Mesothelial cell of epicardium (in vitro differentiated cells): ENCODE measurements around the gene RAB23. TPM values are rescaled to one million over a fixed set of nuclear protein-coding genes. Genes with fewer than 3 reads are reported as not detected.

Experiments
- DNase-seq, 2 experiments: peaks; one replicate each; pipeline ENCODE4 v3.0.0; 2021; ENCODE audit warnings: low spot score in 2 of 2; ENCODE audit not compliant: unreplicated experiment in 2 of 2
- H3K27ac Mint-ChIP-seq: 2 replicates; pipeline ENCODE4 v1.8.0; 2021; ENCODE audit warnings: mixed read lengths
- H3K27me3 Mint-ChIP-seq: 2 replicates; pipeline ENCODE4 v1.8.0; 2021; ENCODE audit warnings: low read depth, mixed read lengths
- H3K36me3 Mint-ChIP-seq: 2 replicates; pipeline ENCODE4 v1.8.0; 2021; ENCODE audit warnings: mixed read lengths
- H3K4me1 Mint-ChIP-seq: 2 replicates; pipeline ENCODE4 v1.8.0; 2021; ENCODE audit warnings: mixed read lengths
- H3K4me3 Mint-ChIP-seq: 2 replicates; pipeline ENCODE4 v1.8.0; 2021; ENCODE audit warnings: mild to moderate bottlenecking, moderate library complexity, mixed read lengths
- H3K9me3 Mint-ChIP-seq: 2 replicates; pipeline ENCODE4 v1.8.0; 2021; ENCODE audit warnings: mixed read lengths
- total RNA-seq: library from RNA; stranded (reverse); gene quantifications from 3 replicates; pipeline ENCODE4 v1.2.1, GENCODE V29; 2021
- TF ChIP-seq, protein P1 (sequence below): fragments of 200-600 bp; sonication (generic); IDR thresholded peaks from one replicate; pipeline ENCODE4 v1.5.0; 2021; ENCODE audit warnings: antibody characterized with exemption; ENCODE audit not compliant: unreplicated experiment

Gene RAB23
- total RNA-seq, 1 donor from 2014 or later, result 16.1 TPM

DNA sequence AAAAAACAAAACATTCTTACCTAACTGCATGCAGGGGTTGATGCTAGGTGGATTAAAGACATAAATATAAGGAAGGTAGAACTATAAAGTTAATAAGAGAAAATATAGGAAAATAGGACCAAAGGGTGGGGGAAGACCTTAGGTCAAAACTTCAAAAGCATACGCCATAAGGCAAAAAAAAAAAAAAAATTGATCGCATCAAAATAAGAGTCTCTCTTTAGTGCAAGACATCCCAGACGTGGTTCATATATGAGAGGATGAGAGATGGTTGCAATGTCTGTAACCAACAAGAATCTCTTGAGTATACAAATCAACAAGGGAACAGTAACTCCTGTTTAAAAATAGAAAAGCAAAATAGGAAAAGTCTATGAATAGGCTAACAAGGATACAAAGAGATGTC is 41.5 kb downstream of the RAB23 start:
- no peak overlapping the region for H3K4me3 Mint-ChIP-seq

DNA sequence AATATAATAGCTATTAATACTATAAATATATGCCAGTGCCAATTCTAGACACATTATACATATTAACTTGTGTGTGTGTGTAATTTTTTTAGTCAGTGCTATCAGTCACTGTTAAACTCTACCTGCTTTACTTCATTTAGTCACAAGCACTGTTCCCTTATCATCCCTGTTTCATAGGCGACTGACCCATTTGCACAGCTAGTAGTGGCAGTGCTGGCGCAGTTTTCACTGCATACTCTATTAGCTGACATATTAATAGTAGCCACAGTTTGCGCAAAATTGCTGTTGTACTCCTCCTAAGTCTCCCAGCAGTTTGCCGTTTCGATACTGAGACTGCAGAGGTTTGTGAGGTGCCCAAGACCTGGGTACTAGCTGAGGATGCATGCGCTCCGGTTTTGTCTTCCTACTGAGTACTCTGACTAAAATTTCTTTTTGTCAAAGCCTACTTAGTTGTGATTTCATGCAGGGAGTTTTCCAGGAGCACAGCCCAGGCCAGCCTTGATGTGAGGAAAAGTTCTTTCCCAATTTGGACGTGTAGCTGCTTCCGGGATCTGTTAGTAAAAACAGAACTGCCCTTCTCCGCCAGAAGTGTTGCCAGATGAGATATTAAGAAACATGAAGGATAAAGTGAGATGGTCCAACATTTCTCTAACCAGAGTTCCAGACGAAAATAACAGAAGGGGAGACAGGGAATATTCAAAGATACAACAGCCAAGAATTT is 44.4 kb downstream of the RAB23 start:
- Mint-ChIP-seq H3K27me3 (no peaks in the 10 kb centered on the region), H3K4me3 (no peak overlapping the region), H3K9me3 (no peaks in the 10 kb centered on the region), H3K4me1 (peaks cover 34% of the 10 kb centered on the region), H3K36me3 (peaks cover 9% of the 10 kb centered on the region), H3K27ac (peak overlapping the region; percentile 86)
- DNase-seq, result no peak
- TF ChIP-seq, protein P1, sequence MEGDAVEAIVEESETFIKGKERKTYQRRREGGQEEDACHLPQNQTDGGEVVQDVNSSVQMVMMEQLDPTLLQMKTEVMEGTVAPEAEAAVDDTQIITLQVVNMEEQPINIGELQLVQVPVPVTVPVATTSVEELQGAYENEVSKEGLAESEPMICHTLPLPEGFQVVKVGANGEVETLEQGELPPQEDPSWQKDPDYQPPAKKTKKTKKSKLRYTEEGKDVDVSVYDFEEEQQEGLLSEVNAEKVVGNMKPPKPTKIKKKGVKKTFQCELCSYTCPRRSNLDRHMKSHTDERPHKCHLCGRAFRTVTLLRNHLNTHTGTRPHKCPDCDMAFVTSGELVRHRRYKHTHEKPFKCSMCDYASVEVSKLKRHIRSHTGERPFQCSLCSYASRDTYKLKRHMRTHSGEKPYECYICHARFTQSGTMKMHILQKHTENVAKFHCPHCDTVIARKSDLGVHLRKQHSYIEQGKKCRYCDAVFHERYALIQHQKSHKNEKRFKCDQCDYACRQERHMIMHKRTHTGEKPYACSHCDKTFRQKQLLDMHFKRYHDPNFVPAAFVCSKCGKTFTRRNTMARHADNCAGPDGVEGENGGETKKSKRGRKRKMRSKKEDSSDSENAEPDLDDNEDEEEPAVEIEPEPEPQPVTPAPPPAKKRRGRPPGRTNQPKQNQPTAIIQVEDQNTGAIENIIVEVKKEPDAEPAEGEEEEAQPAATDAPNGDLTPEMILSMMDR, result no peak

More for the DNA sequence above, 41.5 kb downstream of the RAB23 start:
- Mint-ChIP-seq H3K27me3 (no peaks in the 10 kb centered on the region), H3K9me3 (no peaks in the 10 kb centered on the region), H3K4me1 (peaks cover 21% of the 10 kb centered on the region), H3K36me3 (peaks cover 16% of the 10 kb centered on the region), H3K27ac (peak overlapping the region; percentile 14)
- DNase-seq, result no peak
- TF ChIP-seq, protein P1, result no peak

DNA sequence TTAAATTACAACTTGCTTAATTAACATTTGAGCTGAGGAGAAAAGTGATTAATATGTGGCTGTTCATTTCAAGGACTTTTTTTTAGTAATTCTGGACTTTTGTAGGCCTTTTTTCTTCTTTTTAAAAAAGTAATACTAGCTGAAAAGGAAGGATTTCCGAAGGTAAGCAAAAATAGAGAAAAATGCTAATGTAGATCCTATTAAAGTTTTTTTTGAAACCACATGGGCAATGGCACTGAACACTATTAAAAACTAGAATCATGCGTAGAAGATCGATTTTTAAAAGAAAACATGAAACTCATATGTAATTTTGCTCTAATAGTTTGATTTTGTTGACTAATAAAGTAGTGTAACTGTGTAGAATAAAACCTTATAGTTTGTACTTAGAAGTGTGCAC is 47.6 kb downstream of the RAB23 start:
- peak overlapping the region; percentile 77 for H3K4me3 Mint-ChIP-seq
- TF ChIP-seq, protein P1, result no peak
- no peaks in the 10 kb centered on the region for H3K27me3 Mint-ChIP-seq
- H3K9me3 Mint-ChIP-seq, result no peaks in the 10 kb centered on the region
- no peak for DNase-seq
- H3K36me3 Mint-ChIP-seq, result no peaks in the 10 kb centered on the region
- peak overlapping the region; percentile 31 for H3K27ac Mint-ChIP-seq
- H3K4me1 Mint-ChIP-seq, result peaks cover 25% of the 10 kb centered on the region

DNA sequence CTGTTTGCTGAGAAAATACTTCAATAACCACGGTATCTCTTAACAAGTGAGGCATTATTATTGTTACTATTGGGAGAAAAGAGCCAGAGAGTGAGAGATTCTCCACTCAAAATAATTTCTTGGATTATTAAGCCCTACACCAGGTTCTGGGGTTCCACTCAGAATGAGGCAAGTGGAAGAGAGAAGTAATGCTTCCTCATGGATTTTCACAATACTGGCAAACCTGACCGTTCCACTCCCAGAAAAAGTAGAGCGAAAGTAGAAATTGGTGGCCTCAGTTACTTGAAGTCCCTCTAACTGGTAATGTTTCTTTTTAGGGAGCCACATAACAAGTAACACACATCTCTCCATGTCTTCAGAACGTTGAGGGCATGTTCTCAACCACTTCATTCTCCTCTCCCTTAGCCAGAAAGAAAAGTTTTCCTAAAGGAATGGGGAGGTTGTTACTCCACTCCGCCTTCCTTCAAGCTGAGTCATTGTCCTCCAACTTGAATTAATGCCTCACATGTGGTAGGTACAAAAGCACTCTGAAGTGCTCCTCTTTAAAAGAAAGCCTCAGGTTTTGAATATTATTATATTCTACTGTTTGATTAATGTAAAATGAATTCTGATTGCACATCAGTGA is 48.1 kb downstream of the RAB23 start:
- peak overlapping the region; percentile 77 for H3K4me3 Mint-ChIP-seq
- no peaks in the 10 kb centered on the region for H3K27me3 Mint-ChIP-seq
- H3K9me3 Mint-ChIP-seq, result no peaks in the 10 kb centered on the region
- H3K4me1 Mint-ChIP-seq, result peaks cover 24% of the 10 kb centered on the region
- TF ChIP-seq, protein P1, result no peak
- peak overlapping the region; percentile 71 for H3K27ac Mint-ChIP-seq
- DNase-seq, result no peak
- no peaks in the 10 kb centered on the region for H3K36me3 Mint-ChIP-seq

DNA sequence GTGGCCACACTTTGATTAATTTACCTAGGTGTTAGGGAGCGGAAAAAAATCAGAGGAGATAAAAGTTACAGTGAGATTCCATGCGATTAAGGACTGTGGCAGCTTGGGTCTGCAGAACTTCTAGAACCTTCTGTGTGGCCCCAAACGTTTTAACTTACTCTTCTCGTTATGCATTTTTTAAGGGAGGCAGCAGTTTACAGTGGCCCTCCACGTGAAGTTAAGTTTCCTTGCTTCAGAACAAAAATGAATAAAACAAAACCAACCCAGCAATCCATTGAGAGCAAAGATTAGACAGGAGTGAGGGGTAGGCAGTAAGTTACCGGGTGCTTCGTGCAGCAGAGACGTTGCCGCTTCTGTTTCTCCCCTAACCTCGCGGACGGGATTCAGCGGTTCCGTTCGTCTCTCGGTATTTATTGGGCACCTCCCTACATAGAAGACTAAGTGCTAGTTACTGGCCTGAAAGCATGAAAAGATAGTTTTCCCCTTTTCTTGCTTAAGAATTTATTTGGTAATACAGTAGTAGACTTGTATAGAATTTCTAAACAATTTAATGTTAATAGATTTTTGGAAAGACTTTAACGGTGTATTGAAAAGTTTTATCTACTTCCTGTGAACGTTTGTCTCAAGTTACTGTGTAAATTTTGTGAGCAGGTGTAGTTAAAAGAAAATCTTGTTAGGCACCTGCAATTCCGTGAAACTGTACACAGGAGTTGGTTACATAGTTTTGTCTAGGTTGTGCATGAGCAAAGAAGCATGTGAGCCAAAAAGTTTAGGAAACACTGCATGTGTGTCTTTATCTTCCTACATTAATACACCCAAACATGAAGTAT is 48.8 kb downstream of the RAB23 start:
- DNase-seq, result no peak
- Mint-ChIP-seq H3K36me3 (no peaks in the 10 kb centered on the region), H3K4me3 (peak overlapping the region; percentile 77), H3K27ac (peak overlapping the region; percentile 71), H3K4me1 (peaks cover 20% of the 10 kb centered on the region), H3K9me3 (no peaks in the 10 kb centered on the region), H3K27me3 (no peaks in the 10 kb centered on the region)
- TF ChIP-seq, protein P1, result no peak
